Uterus (tissue), 2 donors: ENCODE data around the gene TBCD.

ENCODE experiments used
- POLR2A ChIP-seq, 2 donors: fragments of 450-650 bp; IDR thresholded peaks; one replicate each; pipeline ENCODE4 v1.6.1; 2016; ENCODE audit warnings: antibody characterized with exemption in 2 of 2, mild to moderate bottlenecking in 1 of 2, moderate library complexity in 1 of 2
- TF ChIP-seq, protein P1 (sequence below), 4 experiments: fragments of 200-600 bp in 2 of 4; fragments of 450-650 bp in 2 of 4; sonication (generic) in 2 of 4; IDR thresholded peaks; one replicate each; pipeline ENCODE4 v1.5.1; 2016 to 2019; ENCODE audit warnings: antibody characterized with exemption in 4 of 4, mild to moderate bottlenecking in 2 of 4, moderate library complexity in 1 of 4

GRCh38 chr17:82966415-82966814 lies 214.6 kb downstream of the TBCD start:
- TF ChIP-seq, protein P1, sequence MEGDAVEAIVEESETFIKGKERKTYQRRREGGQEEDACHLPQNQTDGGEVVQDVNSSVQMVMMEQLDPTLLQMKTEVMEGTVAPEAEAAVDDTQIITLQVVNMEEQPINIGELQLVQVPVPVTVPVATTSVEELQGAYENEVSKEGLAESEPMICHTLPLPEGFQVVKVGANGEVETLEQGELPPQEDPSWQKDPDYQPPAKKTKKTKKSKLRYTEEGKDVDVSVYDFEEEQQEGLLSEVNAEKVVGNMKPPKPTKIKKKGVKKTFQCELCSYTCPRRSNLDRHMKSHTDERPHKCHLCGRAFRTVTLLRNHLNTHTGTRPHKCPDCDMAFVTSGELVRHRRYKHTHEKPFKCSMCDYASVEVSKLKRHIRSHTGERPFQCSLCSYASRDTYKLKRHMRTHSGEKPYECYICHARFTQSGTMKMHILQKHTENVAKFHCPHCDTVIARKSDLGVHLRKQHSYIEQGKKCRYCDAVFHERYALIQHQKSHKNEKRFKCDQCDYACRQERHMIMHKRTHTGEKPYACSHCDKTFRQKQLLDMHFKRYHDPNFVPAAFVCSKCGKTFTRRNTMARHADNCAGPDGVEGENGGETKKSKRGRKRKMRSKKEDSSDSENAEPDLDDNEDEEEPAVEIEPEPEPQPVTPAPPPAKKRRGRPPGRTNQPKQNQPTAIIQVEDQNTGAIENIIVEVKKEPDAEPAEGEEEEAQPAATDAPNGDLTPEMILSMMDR (IDR thresholded peaks at IDR 0.05): no peak
- TF ChIP-seq POLR2A (IDR thresholded peaks at IDR 0.05): no peak
